GM10248 (cell line): ENCODE results near the gene MC1R.

ENCODE experiments used
- CTCF ChIA-PET: fragments of 300-600 bp; sonication (Branson Sonifier 250); formaldehyde crosslinking; extraction: SDS; loops from one replicate; lab custom pipeline; 2021; ENCODE audit warnings: antibody characterized with exemption; lab: Yijun Ruan, JAX
- POLR2A ChIA-PET: fragments of 350-650 bp; sonication (Branson Sonifier 250); formaldehyde crosslinking; extraction: SDS; loops from one replicate; lab custom pipeline; 2020; ENCODE audit warnings: antibody characterized with exemption; lab: Yijun Ruan, JAX
- DNase-seq: peaks from one replicate; pipeline ENCODE4 v3.0.0; 2012; ENCODE audit errors: extremely low spot score
- TF ChIP-seq, protein P1 (sequence below): IDR thresholded peaks from 2 replicates; pipeline ENCODE4 v1.5.1; 2012; ENCODE audit warnings: mild to moderate bottlenecking, low read depth; ENCODE audit errors: extremely low read depth, missing control alignments, control extremely low read depth

The MC1R gene

DNA sequence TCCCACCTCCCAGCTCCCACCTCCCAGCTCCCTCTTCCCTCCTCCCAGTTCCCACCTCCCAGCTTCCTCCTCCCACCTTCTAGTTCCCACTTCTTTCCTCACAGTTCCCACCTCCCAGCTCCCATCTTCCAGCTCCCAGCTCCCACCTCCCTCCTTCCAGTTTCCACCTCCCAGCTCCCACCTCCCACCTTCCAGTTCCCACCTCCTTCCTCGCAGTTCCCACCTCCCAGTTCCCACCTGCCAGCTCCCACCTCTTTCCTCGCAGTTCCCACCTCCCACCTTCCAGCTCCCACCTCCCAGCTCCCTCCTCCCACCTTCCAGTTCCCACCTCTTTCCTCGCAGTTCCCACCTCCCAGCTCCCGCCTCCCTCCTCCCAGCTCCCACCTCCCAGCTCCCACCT lies 10.4 kb upstream of the MC1R start:
- CTCF ChIA-PET = interaction anchor here (0.7 to 5.0 kb wide), 10 partner anchors 10 to 208 kb away, joined by 3 to 29 read pairs (median 6); partner anchors contain the start of genes DEF8, MC1R and TUBB3
- POLR2A ChIA-PET = no interaction called here
- TF ChIP-seq, protein P1, sequence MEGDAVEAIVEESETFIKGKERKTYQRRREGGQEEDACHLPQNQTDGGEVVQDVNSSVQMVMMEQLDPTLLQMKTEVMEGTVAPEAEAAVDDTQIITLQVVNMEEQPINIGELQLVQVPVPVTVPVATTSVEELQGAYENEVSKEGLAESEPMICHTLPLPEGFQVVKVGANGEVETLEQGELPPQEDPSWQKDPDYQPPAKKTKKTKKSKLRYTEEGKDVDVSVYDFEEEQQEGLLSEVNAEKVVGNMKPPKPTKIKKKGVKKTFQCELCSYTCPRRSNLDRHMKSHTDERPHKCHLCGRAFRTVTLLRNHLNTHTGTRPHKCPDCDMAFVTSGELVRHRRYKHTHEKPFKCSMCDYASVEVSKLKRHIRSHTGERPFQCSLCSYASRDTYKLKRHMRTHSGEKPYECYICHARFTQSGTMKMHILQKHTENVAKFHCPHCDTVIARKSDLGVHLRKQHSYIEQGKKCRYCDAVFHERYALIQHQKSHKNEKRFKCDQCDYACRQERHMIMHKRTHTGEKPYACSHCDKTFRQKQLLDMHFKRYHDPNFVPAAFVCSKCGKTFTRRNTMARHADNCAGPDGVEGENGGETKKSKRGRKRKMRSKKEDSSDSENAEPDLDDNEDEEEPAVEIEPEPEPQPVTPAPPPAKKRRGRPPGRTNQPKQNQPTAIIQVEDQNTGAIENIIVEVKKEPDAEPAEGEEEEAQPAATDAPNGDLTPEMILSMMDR = no peak

GRCh38 chr16:89909777-89910716 lies 8.6 kb upstream of the MC1R start:
- DNase-seq = peak; percentile 85
- TF ChIP-seq, protein P1 = peak; percentile 87
- POLR2A ChIA-PET = interaction anchor here (0.6 kb wide), 1 partner anchor 31 kb away, joined by 3 read pairs; no protein-coding TSS in a partner anchor
- CTCF ChIA-PET = interaction anchor here (0.7 to 5.0 kb wide), 24 partner anchors 8 to 1039 kb away, joined by 3 to 29 read pairs (median 5); partner anchors contain the start of genes DEF8, MC1R, SPATA2L and TCF25

More for the DNA sequence above, 10.4 kb upstream of the MC1R start:
- no peak for DNase-seq

GRCh38 chr16:89910717-89911354 lies 7.8 kb upstream of the MC1R start:
- TF ChIP-seq, protein P1 = no peak
- ChIA-PET POLR2A (interaction anchor here (0.6 kb wide), 1 partner anchor 32 kb away, joined by 3 read pairs; no protein-coding TSS in a partner anchor), CTCF (interaction anchor here (0.7 to 5.0 kb wide), 21 partner anchors 8 to 1040 kb away, joined by 3 to 29 read pairs (median 7); partner anchors contain the start of genes DEF8, MC1R, SPATA2L and TUBB3)
- no peak for DNase-seq

- TF ChIP-seq, protein P1 = no peak
- DNase-seq = no peak
- POLR2A ChIA-PET = no interaction called here
- CTCF ChIA-PET = interaction anchor here (1.0 to 5.0 kb wide), 9 partner anchors 7 to 1040 kb away, joined by 3 to 29 read pairs (median 9); partner anchors contain the start of genes MC1R and SPATA2L
These were observed 7.3 kb upstream of the MC1R start for GRCh38 chr16:89911375-89911774.

- no peak for DNase-seq
- POLR2A ChIA-PET = no interaction called here
- TF ChIP-seq, protein P1 = no peak
- CTCF ChIA-PET = interaction anchor here (0.8 to 5.0 kb wide), 5 partner anchors 14 to 212 kb away, joined by 3 to 27 read pairs (median 3); partner anchors contain the start of gene SPATA2L
These were observed 6.5 kb upstream of the MC1R start for GRCh38 chr16:89912143-89912542.

- ChIA-PET CTCF (interaction anchor here (0.8 to 5.0 kb wide), 4 partner anchors 14 to 206 kb away, joined by 3 to 27 read pairs (median 3); no protein-coding TSS in a partner anchor), POLR2A (no interaction called here)
- TF ChIP-seq, protein P1 = no peak
- DNase-seq = no peak
These were observed 6.0 kb upstream of the MC1R start for GRCh38 chr16:89912627-89913026.
